GM12801 (cell line): ENCODE results near the gene TRAPPC2L.

Experiments
- CTCF ChIP-seq: IDR thresholded peaks from one replicate; pipeline ENCODE4 v1.5.1; 2011; ENCODE audit warnings: control low read depth; ENCODE audit not compliant: insufficient read length; ENCODE audit errors: extremely low read depth

The TRAPPC2L gene

GRCh38 chr16:88878356-88878755, 21.4 kb downstream of the TRAPPC2L start:
- no peak for TF ChIP-seq CTCF

DNA sequence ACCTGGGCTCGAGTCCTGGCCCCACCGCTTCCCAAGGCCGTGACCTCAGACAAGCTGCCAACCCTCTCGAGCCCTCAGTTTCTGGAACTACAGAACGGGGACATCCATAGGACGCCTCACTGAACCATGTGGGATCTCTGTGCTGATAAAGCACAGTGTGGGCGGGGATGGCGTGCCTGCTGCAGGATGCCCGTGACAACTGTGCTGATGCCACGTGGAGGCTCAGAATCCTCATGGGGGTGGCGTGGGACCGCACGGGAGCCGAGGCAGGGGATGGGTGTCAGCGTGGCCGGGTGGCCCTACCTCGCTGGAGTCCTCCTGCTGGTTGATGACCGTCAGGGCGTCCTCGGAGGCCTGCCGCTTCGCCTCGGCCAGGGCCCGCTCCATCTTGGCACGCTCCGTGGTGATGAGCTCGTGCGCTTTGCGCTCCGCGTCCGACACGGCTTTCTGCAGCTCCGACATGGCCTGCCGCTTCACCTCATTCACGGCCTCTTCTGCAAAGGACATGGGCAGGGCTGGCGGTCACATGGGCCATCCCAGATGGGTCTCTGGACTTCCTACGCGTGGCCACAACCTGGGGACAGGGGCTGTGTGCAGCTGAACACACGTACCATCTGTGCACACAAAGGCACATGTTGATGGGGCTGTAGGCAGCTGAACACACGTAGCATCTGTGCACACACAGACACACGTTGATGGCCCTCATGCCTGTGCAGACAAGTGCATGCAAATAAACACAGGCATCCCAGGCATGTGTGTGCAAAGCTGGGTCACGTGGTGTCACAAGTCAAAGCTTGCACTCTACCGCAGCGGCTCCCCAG, 22.2 kb downstream of the TRAPPC2L start:
- TF ChIP-seq CTCF = no peak

DNA sequence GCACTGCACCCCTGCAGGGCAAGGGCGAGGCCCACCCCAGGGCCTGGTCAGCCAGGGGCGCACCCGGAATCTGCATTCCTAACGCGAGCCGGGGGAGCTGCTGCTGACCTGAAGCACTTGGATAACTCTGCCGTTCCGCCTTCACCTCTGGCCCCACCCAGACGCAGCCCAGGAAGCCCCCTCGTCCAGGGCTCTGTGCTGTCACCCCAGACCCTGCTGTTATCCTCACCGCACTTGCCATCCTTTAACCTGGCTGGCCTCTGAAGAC, 22.8 kb downstream of the TRAPPC2L start:
- no peak for TF ChIP-seq CTCF

DNA sequence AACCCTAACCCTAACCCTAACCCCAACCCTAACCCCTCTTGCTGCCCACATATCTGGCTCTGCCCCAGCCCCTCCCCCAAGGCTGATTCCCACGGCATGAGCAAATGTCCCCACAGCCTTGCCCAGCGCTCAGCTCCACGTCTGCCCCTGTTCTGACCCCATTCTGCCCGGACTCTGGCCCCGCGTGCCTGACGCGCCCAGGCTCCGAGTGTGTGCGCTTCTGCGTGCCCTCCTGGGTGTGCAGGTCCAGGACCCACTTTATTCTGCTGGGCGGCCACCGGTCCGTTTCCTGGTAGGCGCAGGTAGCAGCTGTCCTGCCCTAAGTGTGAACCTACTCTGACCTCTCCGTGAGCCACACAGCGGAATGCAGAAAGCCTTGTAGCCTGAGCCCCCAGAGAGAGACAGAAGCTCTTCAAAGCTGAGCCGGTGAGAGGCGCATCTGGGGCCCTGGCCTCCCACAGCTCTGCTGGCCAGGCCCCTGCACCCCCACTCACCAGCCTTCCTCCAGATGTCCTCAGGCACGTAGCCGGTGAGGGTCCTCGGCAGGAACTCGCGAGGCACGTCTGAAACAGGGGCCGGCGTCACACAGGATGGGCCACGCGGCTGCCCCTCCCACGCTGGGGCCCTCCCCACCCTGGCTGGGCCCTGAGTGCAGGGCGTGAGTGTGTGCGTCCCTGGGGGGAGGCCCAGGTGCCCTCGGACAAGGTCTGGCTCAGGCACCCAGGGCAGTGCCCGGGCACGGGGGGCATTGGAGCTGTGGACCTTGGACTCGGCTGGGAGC, 23.5 kb downstream of the TRAPPC2L start:
- TF ChIP-seq CTCF = no peak

GRCh38 chr16:88881007-88881615, 24.2 kb downstream of the TRAPPC2L start:
- no peak for TF ChIP-seq CTCF

DNA sequence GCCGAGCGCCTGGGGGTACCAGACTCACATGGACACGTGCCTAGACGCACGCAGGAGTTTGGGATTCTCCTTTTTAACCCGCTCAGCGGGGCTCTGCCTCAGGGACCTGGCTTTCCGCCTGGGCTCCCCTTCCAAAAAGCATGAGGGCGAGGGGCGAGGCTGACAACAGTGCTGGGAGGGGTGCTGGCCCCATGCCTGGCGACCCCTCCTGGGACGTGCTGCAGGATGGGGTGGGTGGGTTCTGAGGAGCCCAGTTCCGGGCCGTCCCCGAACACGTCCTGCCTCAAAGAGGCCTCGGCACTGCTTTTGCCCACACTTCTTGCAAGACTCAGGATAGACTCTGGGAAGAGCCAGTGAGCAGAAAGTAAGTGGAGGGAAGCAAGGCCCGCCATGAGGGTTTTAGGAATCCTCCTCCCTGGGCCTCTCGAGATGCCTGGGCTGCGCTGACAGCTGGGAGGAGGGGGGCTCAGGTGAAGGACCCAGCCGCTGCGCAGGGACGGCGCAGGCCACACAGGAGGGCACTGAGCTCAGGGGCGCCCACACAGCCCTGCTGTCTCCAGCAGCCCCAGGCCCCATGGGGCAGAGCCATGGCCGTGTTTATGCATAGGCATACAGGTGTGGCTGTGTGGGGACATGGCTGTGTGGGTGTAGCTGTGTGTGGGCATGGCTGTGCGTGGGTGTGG, 24.9 kb downstream of the TRAPPC2L start:
- no peak for TF ChIP-seq CTCF
